ENCODE measurements around the gene TECPR2. TPM values are rescaled to one million over a fixed set of nuclear protein-coding genes. Genes with fewer than 3 reads are reported as not detected.

TECPR2 gene
- total RNA-seq, 1 donor from 2014 or later: 19.9 TPM

DNA sequence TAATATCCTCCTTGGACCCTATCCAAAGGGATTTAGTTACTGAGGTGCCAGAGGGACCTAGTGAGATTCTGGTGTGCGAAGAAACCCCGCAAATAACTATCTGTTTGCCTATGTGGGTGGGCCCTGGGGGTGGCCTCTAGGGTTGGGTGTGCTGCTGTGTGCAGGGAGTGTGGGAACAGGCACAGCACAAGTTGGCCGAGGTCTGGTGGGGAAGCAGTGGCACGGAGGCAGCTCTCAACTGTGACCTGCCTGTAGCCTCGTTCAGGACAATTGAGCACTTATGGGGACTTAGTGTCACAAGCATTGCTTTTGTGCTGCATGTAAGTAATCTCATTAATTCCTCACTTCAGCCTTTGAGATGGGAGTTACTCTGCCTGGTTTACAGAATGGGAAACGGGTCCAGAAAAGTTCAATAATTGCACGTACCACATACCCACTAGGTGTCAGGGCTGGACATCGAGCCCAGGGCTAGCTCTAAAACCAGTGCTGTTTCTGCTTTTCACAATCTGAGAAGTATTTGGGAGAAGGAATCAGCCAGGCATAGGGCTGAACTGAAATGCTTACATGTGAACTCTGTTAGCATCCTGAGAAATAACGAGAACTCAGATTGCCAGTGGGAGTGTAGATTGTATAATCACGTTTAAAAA is 58.8 kb downstream of the TECPR2 start:
- Histone ChIP-seq H3K27me3 (ENCODE audit: insufficient read depth, low read length) (no peaks in the 10 kb centered on the region), H3K4me2 (ENCODE audit: low read length) (no peak overlapping the region), H3K79me2 (ENCODE audit: insufficient read depth, low read length) (no peaks in the 10 kb centered on the region), H3K9me3 (ENCODE audit: insufficient read depth, low read depth, low read length) (no peaks in the 10 kb centered on the region), H3K4me3 (ENCODE audit: insufficient read depth, low read depth, low read length) (no peak overlapping the region), H3K9ac (ENCODE audit: low read length) (no peak overlapping the region), H3K27ac (ENCODE audit: low read depth, low read length) (no peak overlapping the region), H2AFZ (ENCODE audit: low read depth, low read length) (no peak overlapping the region), H3K4me1 (ENCODE audit: insufficient read depth, low read length) (no peaks in the 10 kb centered on the region), H4K20me1 (ENCODE audit: insufficient read depth, low read length) (no peaks in the 10 kb centered on the region), H3K36me3 (ENCODE audit: insufficient read depth, low read length) (no peaks in the 10 kb centered on the region)
- H3K27ac Mint-ChIP-seq (ENCODE audit: unreplicated experiment): no peak overlapping the region
- H3K36me3 Mint-ChIP-seq (ENCODE audit: low read depth, unreplicated experiment): peaks cover 25% of the 10 kb centered on the region
- H3K27me3 Mint-ChIP-seq (ENCODE audit: low read depth, unreplicated experiment): no peaks in the 10 kb centered on the region
- no peaks in the 10 kb centered on the region for H3K9me3 Mint-ChIP-seq (ENCODE audit: unreplicated experiment)
- H3K4me3 Mint-ChIP-seq (ENCODE audit: unreplicated experiment): no peak overlapping the region
- FAIRE-seq: no peak
- DNase-seq (ENCODE audit: low read depth): no peak
- H3K4me1 Mint-ChIP-seq (ENCODE audit: low read depth, unreplicated experiment): peaks cover 2% of the 10 kb centered on the region
- TF ChIP-seq, protein P1, sequence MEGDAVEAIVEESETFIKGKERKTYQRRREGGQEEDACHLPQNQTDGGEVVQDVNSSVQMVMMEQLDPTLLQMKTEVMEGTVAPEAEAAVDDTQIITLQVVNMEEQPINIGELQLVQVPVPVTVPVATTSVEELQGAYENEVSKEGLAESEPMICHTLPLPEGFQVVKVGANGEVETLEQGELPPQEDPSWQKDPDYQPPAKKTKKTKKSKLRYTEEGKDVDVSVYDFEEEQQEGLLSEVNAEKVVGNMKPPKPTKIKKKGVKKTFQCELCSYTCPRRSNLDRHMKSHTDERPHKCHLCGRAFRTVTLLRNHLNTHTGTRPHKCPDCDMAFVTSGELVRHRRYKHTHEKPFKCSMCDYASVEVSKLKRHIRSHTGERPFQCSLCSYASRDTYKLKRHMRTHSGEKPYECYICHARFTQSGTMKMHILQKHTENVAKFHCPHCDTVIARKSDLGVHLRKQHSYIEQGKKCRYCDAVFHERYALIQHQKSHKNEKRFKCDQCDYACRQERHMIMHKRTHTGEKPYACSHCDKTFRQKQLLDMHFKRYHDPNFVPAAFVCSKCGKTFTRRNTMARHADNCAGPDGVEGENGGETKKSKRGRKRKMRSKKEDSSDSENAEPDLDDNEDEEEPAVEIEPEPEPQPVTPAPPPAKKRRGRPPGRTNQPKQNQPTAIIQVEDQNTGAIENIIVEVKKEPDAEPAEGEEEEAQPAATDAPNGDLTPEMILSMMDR (IDR thresholded peaks at IDR 0.05; ENCODE audit: insufficient read depth, low read depth, low read length): no peak
- no peak for TF ChIP-seq EZH2 (IDR thresholded peaks at IDR 0.05; ENCODE audit: insufficient read depth, low read length)

DNA sequence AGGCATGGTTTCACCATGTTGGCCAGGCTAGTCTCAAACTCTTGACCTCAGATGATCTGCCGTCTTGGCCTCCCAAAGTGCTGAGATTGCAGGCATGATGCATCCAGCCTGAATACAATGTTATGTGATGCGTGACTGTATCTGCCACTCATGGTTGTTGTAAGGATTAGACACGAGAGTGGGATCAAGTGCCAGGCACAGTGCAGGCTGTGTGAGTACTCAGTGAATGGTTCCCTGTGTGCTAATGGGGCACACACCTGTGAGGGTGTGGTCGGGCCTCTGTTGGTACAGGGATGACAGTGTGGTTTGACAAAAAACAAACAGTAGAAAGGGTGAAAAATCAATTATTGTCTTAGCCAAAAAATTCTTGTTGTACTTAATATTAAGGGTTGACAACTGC is 61.8 kb downstream of the TECPR2 start:
- Mint-ChIP-seq H3K27me3 (ENCODE audit: low read depth, unreplicated experiment) (no peaks in the 10 kb centered on the region), H3K4me3 (ENCODE audit: unreplicated experiment) (no peak overlapping the region), H3K27ac (ENCODE audit: unreplicated experiment) (no peak overlapping the region), H3K9me3 (ENCODE audit: unreplicated experiment) (peaks cover 5% of the 10 kb centered on the region), H3K36me3 (ENCODE audit: low read depth, unreplicated experiment) (peaks cover 28% of the 10 kb centered on the region), H3K4me1 (ENCODE audit: low read depth, unreplicated experiment) (no peaks in the 10 kb centered on the region)
- H3K4me2 ChIP-seq (ENCODE audit: low read length): no peak overlapping the region
- H3K27ac ChIP-seq (ENCODE audit: low read depth, low read length): no peak overlapping the region
- no peaks in the 10 kb centered on the region for H4K20me1 ChIP-seq (ENCODE audit: insufficient read depth, low read length)
- FAIRE-seq: no peak
- no peak overlapping the region for H3K4me3 ChIP-seq (ENCODE audit: insufficient read depth, low read depth, low read length)
- no peak overlapping the region for H3K9ac ChIP-seq (ENCODE audit: low read length)
- H3K4me1 ChIP-seq (ENCODE audit: insufficient read depth, low read length): no peaks in the 10 kb centered on the region
- no peak overlapping the region for H2AFZ ChIP-seq (ENCODE audit: low read depth, low read length)
- no peak for DNase-seq (ENCODE audit: low read depth)
- no peaks in the 10 kb centered on the region for H3K9me3 ChIP-seq (ENCODE audit: insufficient read depth, low read depth, low read length)
- no peaks in the 10 kb centered on the region for H3K79me2 ChIP-seq (ENCODE audit: insufficient read depth, low read length)
- TF ChIP-seq, protein P1 (IDR thresholded peaks at IDR 0.05; ENCODE audit: insufficient read depth, low read depth, low read length): no peak
- TF ChIP-seq EZH2 (IDR thresholded peaks at IDR 0.05; ENCODE audit: insufficient read depth, low read length): no peak
- H3K27me3 ChIP-seq (ENCODE audit: insufficient read depth, low read length): no peaks in the 10 kb centered on the region
- H3K36me3 ChIP-seq (ENCODE audit: insufficient read depth, low read length): peaks cover 5% of the 10 kb centered on the region

DNA sequence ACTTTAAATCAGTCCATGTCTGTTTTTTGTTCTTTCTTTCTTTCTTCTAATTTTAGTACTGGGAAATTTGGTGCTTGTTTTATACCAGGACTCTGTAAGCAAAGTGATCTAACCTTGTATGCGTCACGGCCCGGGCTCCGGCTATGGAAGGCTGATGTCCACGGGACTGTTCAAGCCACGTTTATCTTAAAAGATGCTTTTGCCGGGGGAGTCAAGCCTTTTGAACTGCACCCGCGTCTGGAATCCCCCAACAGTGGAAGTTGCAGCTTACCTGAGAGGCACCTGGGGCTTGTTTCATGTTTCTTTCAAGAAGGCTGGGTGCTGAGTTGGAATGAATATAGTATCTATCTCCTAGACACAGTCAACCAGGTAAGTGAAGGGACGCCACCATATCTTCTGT is 62.2 kb downstream of the TECPR2 start:
- H3K9ac ChIP-seq (ENCODE audit: low read length): no peak overlapping the region
- DNase-seq (ENCODE audit: low read depth) (no peak), FAIRE-seq (no peak)
- no peak for TF ChIP-seq EZH2 (IDR thresholded peaks at IDR 0.05; ENCODE audit: insufficient read depth, low read length)
- TF ChIP-seq, protein P1 (IDR thresholded peaks at IDR 0.05; ENCODE audit: insufficient read depth, low read depth, low read length): no peak
- no peak overlapping the region for H3K4me2 ChIP-seq (ENCODE audit: low read length)
- no peak overlapping the region for H3K4me3 Mint-ChIP-seq (ENCODE audit: unreplicated experiment)
- peaks cover 5% of the 10 kb centered on the region for H3K36me3 ChIP-seq (ENCODE audit: insufficient read depth, low read length)
- H3K27me3 Mint-ChIP-seq (ENCODE audit: low read depth, unreplicated experiment): no peaks in the 10 kb centered on the region
- peaks cover 28% of the 10 kb centered on the region for H3K36me3 Mint-ChIP-seq (ENCODE audit: low read depth, unreplicated experiment)
- H3K4me1 Mint-ChIP-seq (ENCODE audit: low read depth, unreplicated experiment): no peaks in the 10 kb centered on the region
- no peak overlapping the region for H3K27ac ChIP-seq (ENCODE audit: low read depth, low read length)
- peak overlapping the region; percentile 58 for H3K27ac Mint-ChIP-seq (ENCODE audit: unreplicated experiment)
- no peak overlapping the region for H2AFZ ChIP-seq (ENCODE audit: low read depth, low read length)
- H3K4me3 ChIP-seq (ENCODE audit: insufficient read depth, low read depth, low read length): no peak overlapping the region
- no peaks in the 10 kb centered on the region for H3K79me2 ChIP-seq (ENCODE audit: insufficient read depth, low read length)
- H3K27me3 ChIP-seq (ENCODE audit: insufficient read depth, low read length): no peaks in the 10 kb centered on the region
- no peaks in the 10 kb centered on the region for H3K9me3 ChIP-seq (ENCODE audit: insufficient read depth, low read depth, low read length)
- no peaks in the 10 kb centered on the region for H3K4me1 ChIP-seq (ENCODE audit: insufficient read depth, low read length)
- H3K9me3 Mint-ChIP-seq (ENCODE audit: unreplicated experiment): peaks cover 5% of the 10 kb centered on the region
- H4K20me1 ChIP-seq (ENCODE audit: insufficient read depth, low read length): no peaks in the 10 kb centered on the region

Measured in astrocyte (in vitro differentiated cells and primary cell).